ENCODE data around the gene S100PBP. TPM values are rescaled to one million over a fixed set of nuclear protein-coding genes. Genes with fewer than 3 reads are reported as not detected.
"Not testable (repeated sequence)": the region's sequence is repeated elsewhere in the genome, so short reads cannot be mapped to it uniquely, and the experiment has no call there.

Gene S100PBP
- total RNA-seq, 2 donors from 2014 or later = 16.2 to 17.5 TPM

GRCh38 chr1:32902535-32902920, 85.1 kb downstream of the S100PBP start:
- intact Hi-C loops (cut with DNase I) = no loop called here
- ATAC-seq = no peak
- DNase-seq = no peak

GRCh38 chr1:32903991-32904785, 86.7 kb downstream of the S100PBP start:
- intact Hi-C loops (cut with DNase I) = no loop called here
- DNase-seq = no peak
- no peak for ATAC-seq

GRCh38 chr1:32904797-32905196, 87.3 kb downstream of the S100PBP start:
- DNase-seq (no peak), ATAC-seq (no peak)
- intact Hi-C loops (cut with DNase I) = no loop called here

DNA sequence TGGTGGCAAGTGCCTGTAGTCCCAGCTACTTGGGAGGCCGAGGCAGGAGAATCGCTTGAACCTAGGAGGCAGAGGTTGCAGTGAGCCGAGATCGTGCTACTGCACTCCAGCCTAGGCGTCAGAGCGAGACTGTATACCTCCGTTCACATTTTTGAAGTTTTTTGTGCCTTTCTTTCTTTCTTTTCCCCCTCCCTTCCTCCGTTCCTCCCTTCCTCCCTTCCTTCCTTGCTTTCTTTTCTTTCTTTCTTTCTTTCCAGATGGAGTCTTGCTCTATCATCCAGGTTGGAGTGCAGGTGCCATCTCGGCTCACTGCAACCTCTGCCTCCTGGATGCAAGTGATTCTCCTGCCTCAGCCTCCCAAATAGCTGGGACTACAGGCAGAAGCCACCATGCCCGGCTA, 88.1 kb downstream of the S100PBP start:
- ATAC-seq; intact Hi-C loops (cut with DNase I); DNase-seq: not testable (repeated sequence)

DNA sequence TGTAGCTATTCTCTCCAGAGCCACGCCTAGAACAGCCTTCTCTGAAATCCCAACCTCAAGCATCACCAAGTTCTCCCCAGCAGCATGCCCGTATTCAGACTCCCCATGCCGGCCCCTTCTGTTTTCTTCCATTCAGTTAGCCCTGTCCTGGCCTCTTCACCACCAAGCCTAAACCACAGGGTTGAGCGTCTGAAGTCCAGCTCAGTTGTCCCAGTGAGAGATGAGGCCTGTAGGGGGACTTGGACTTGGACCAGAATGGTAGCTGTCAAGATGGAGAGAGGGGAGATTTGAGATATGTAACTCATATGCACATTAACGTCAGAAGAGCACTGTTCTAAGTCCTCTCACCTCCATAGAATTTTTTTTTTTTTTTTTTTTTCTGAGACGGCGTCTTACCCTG, 89.2 kb downstream of the S100PBP start:
- ATAC-seq (no peak), DNase-seq (no peak)
- intact Hi-C loops (cut with DNase I) = no loop called here

- intact Hi-C loops (cut with DNase I) = no loop called here
- DNase-seq (no peak), ATAC-seq (no peak)
These were observed 90.0 kb downstream of the S100PBP start for GRCh38 chr1:32907435-32907834.

Other genes starting within 250 kb of the S100PBP start
- 10 to 100 TPM; 26.2 to 32.7 TPM for gene ZBTB8OS, start 167.1 kb upstream of the S100PBP start, total RNA-seq
- gene RBBP4, start 166.4 kb upstream of the S100PBP start, total RNA-seq = 100 to 1,000 TPM in 1 of 2 donors, 10 to 100 TPM in 1; 95.8 to 108 TPM
- gene SYNC, start 114.9 kb upstream of the S100PBP start, total RNA-seq = 10 to 100 TPM; 14.5 to 15.8 TPM
- 10 to 100 TPM; 36.7 to 70.0 TPM for gene YARS1, start 295 bp upstream of the S100PBP start, total RNA-seq
- 10 to 100 TPM; 74.3 to 92.5 TPM for gene FNDC5, start 53.3 kb downstream of the S100PBP start, total RNA-seq
- gene HPCA, start 68.8 kb downstream of the S100PBP start, total RNA-seq = not detected
- 10 to 100 TPM; 11.4 to 11.5 TPM for gene TMEM54, start 83.7 kb downstream of the S100PBP start, total RNA-seq
- gene RNF19B, start 147.2 kb downstream of the S100PBP start, total RNA-seq = 10 to 100 TPM; 10.7 to 12.8 TPM
- 100 to 1,000 TPM; 121 to 142 TPM for gene AK2, start 219.2 kb downstream of the S100PBP start, total RNA-seq

All from left cardiac atrium (tissue), 4 donors.